Left ventricle myocardium superior (tissue), 1 donor: Measurements from ENCODE around the gene PANK1. TPM values are rescaled to one million over a fixed set of nuclear protein-coding genes. Genes with fewer than 3 reads are reported as not detected.
"Not testable (repeated sequence)": the region's sequence is repeated elsewhere in the genome, so short reads cannot be mapped to it uniquely, and the experiment has no call there.

Experiments
- ATAC-seq: fragments of 200-7000 bp; cut with Tn5 transposase; one replicate; pipeline ENCODE4 v1.9.1; 2020; ENCODE audit warnings: mild to moderate bottlenecking, moderate library complexity
- DNase-seq: peaks from one replicate; pipeline ENCODE4 v3.0.0-alpha.2; 2020
- intact Hi-C: fragments of 100-400 bp; cut with micrococcal nuclease; formaldehyde crosslinking; loops from one replicate; pipeline ENCODE4 v1.11.0; 2022
- total RNA-seq: library from RNA; stranded (reverse); fragmentation: NEBNext Ultra II Directional; extraction: Animal tissue kit (Norgen Biotek cat#: 25700); gene quantifications from one replicate; pipeline ENCODE4 v1.2.1, GENCODE V29; 2021
- donor health status: DM: no; HTN: yes; CAD: no; lungs with severe emphysema.

Gene PANK1
- total RNA-seq, 1 donor from 2014 or later = 21.2 TPM

- ATAC-seq = no peak
- intact Hi-C loops = no loop called here
- DNase-seq = no peak
Observed at GRCh38 chr10:89627830-89628229, 17.2 kb downstream of the PANK1 start.

GRCh38 chr10:89625041-89625765 is 19.8 kb downstream of the PANK1 start:
- DNase-seq (no peak), ATAC-seq (peak; percentile 39)
- intact Hi-C loops = no loop called here

GRCh38 chr10:89624020-89624419 is 21.0 kb downstream of the PANK1 start:
- intact Hi-C loops = no loop called here
- no peak for DNase-seq
- ATAC-seq = peak; percentile 15

GRCh38 chr10:89622151-89622550 is 22.9 kb downstream of the PANK1 start:
- DNase-seq (no peak), ATAC-seq (no peak)
- intact Hi-C loops = no loop called here

GRCh38 chr10:89621438-89621837 is 23.6 kb downstream of the PANK1 start:
- DNase-seq (no peak), ATAC-seq (no peak)
- intact Hi-C loops = no loop called here

GRCh38 chr10:89620296-89620695 is 24.7 kb downstream of the PANK1 start:
- ATAC-seq, DNase-seq, intact Hi-C loops: not testable (repeated sequence)

- ATAC-seq (no peak), DNase-seq (no peak)
- intact Hi-C loops = no loop called here
Observed at GRCh38 chr10:89615824-89616223, 29.2 kb downstream of the PANK1 start.

- ATAC-seq (no peak), DNase-seq (no peak)
- intact Hi-C loops = no loop called here
Observed at GRCh38 chr10:89615112-89615511, 29.9 kb downstream of the PANK1 start.

GRCh38 chr10:89613582-89613981 is 31.5 kb downstream of the PANK1 start:
- DNase-seq (no peak), ATAC-seq (no peak)
- intact Hi-C loops = no loop called here

- ATAC-seq (no peak), DNase-seq (no peak)
- intact Hi-C loops = no loop called here
Observed at GRCh38 chr10:89611282-89611681, 33.8 kb downstream of the PANK1 start.

- intact Hi-C loops = no loop called here
- DNase-seq (no peak), ATAC-seq (no peak)
Observed at GRCh38 chr10:89609833-89610346, 35.2 kb downstream of the PANK1 start.

GRCh38 chr10:89604200-89604599 is 40.8 kb downstream of the PANK1 start:
- DNase-seq = no peak
- no peak for ATAC-seq
- intact Hi-C loops = no loop called here

- DNase-seq = no peak
- intact Hi-C loops = no loop called here
- ATAC-seq = no peak
Observed at GRCh38 chr10:89602919-89603318, 42.1 kb downstream of the PANK1 start.

GRCh38 chr10:89601728-89602361 is 43.2 kb downstream of the PANK1 start:
- DNase-seq = no peak

GRCh38 chr10:89600041-89600440 is 45.0 kb downstream of the PANK1 start:
- intact Hi-C loops = no loop called here
- no peak for DNase-seq
- ATAC-seq = no peak

More at GRCh38 chr10:89601728-89602361, 43.2 kb downstream of the PANK1 start:
- no peak for ATAC-seq
- intact Hi-C loops = no loop called here

- no peak for DNase-seq
- intact Hi-C loops = no loop called here
- ATAC-seq = no peak
Observed at GRCh38 chr10:89593043-89593442, 52.0 kb downstream of the PANK1 start.

- ATAC-seq (peak; percentile 48), DNase-seq (no peak)
- intact Hi-C loops = no loop called here
Observed at GRCh38 chr10:89592539-89592938, 52.5 kb downstream of the PANK1 start.

- DNase-seq (peak; percentile 39), ATAC-seq (peak; percentile 94)
- intact Hi-C loops = loop anchor here (2.0 kb wide), 1 partner anchor 53 kb away; the partner anchor contains the start of gene PANK1
Observed at GRCh38 chr10:89591796-89592271, 53.2 kb downstream of the PANK1 start.

GRCh38 chr10:89591111-89591795 is 53.8 kb downstream of the PANK1 start:
- intact Hi-C loops = loop anchor here (2.0 kb wide), 1 partner anchor 54 kb away; the partner anchor contains the start of gene PANK1
- ATAC-seq = peak; percentile 75
- DNase-seq = peak; percentile 60

GRCh38 chr10:89590326-89590725 is 54.7 kb downstream of the PANK1 start:
- DNase-seq (no peak), ATAC-seq (no peak)
- intact Hi-C loops = loop anchor here (2.0 kb wide), 1 partner anchor 54 kb away; the partner anchor contains the start of gene PANK1
